Vagina (tissue), 2 donors: ENCODE results near the gene STX4.

ENCODE experiments used
- CTCF ChIP-seq, 3 experiments: fragments of 450-650 bp in 2 of 3; fragments of 200-600 bp in 1 of 3; sonication (generic) in 1 of 3; IDR thresholded peaks; one replicate each; pipeline ENCODE4 v1.5.1; 2017 to 2019; ENCODE audit warnings: antibody characterized with exemption in 3 of 3, mild to moderate bottlenecking in 2 of 3, moderate library complexity in 2 of 3
- POLR2A ChIP-seq, 2 donors: fragments of 450-650 bp; IDR thresholded peaks; one replicate each; pipeline ENCODE4 v1.6.1; 2017; ENCODE audit warnings: antibody characterized with exemption in 2 of 2, mild to moderate bottlenecking in 2 of 2, moderate library complexity in 2 of 2
- POLR2AphosphoS5 ChIP-seq, 2 donors: sonication (generic); formaldehyde crosslinking; IDR thresholded peaks; one replicate each; pipeline ENCODE4 v1.9.0; 2017; ENCODE audit warnings: antibody characterized with exemption in 2 of 2, mild to moderate bottlenecking in 2 of 2, low read depth in 1 of 2; ENCODE audit not compliant: insufficient read depth in 1 of 2

GRCh38 chr16:31061813-31062440 is 28.6 kb downstream of the STX4 start:
- no peak for TF ChIP-seq CTCF (IDR thresholded peaks at IDR 0.05)
- no peak for TF ChIP-seq POLR2AphosphoS5 (IDR thresholded peaks at IDR 0.05; ENCODE audit: insufficient read depth in 1 of 2, low read depth in 1 of 2)
- TF ChIP-seq POLR2A (IDR thresholded peaks at IDR 0.05) = no peak
